ENCODE data around the gene WDR72. TPM values are rescaled to one million over a fixed set of nuclear protein-coding genes. Genes with fewer than 3 reads are reported as not detected.
"Not testable (repeated sequence)": the region's sequence is repeated elsewhere in the genome, so short reads cannot be mapped to it uniquely, and the experiment has no call there.

Gene WDR72
- polyA plus RNA-seq (2013, experiment 1 of 2), result 0.41 TPM
- polyA plus RNA-seq (2013, experiment 2 of 2), result 0.35 TPM

GRCh38 chr15:53759411-53759931 is at the start of gene WDR72:
Gene WDR72 (minus strand): TSS chr15:53759663. CDS start chr15:53733149, 26,514 bp downstream.
- Histone ChIP-seq H3K9me3 (ENCODE audit: control insufficient read depth, low read length) (no peaks in the 10 kb centered on the region), H3K27ac (ENCODE audit: low read depth, low read length, severe bottlenecking) (no peak within 1 kb of the TSS), H3K36me3 (ENCODE audit: control insufficient read depth, insufficient read depth, low read length) (no peaks in the 10 kb centered on the region), H3K4me1 (ENCODE audit: control insufficient read depth, insufficient read depth, low read length, poor library complexity, severe bottlenecking) (no peaks in the 10 kb centered on the region), H3K4me3 (ENCODE audit: extremely low read depth, insufficient read depth, low read length, poor library complexity, severe bottlenecking) (peak within 1 kb of the TSS; percentile 31)
- WGBS, 2 experiments (ENCODE audit: insufficient coverage in 2 of 2), result 0 to 3% methylated on average over 16 to 17 of the region's 45 CpGs

- Histone ChIP-seq H3K4me3 (ENCODE audit: extremely low read depth, insufficient read depth, low read length, poor library complexity, severe bottlenecking) (no peak overlapping the region), H3K27ac (ENCODE audit: low read depth, low read length, severe bottlenecking) (no peak overlapping the region), H3K4me1 (ENCODE audit: control insufficient read depth, insufficient read depth, low read length, poor library complexity, severe bottlenecking) (no peaks in the 10 kb centered on the region), H3K36me3 (ENCODE audit: control insufficient read depth, insufficient read depth, low read length) (no peaks in the 10 kb centered on the region), H3K9me3 (ENCODE audit: control insufficient read depth, low read length) (no peaks in the 10 kb centered on the region)
- 62 to 66% methylated on average over 3 to 4 of the region's 5 CpGs for WGBS, 2 experiments (ENCODE audit: insufficient coverage in 2 of 2)
Measured at GRCh38 chr15:53808058-53808706, 48.7 kb upstream of the WDR72 start.

GRCh38 chr15:53807501-53807900 is 48.0 kb upstream of the WDR72 start:
- WGBS, 2 experiments (ENCODE audit: insufficient coverage in 2 of 2), result 86 to 100% methylated on average over 1 of the region's 1 CpG

GRCh38 chr15:53802672-53803071 is 43.2 kb upstream of the WDR72 start:
- no peaks in the 10 kb centered on the region for H3K9me3 ChIP-seq (ENCODE audit: control insufficient read depth, low read length)
- H3K4me1 ChIP-seq (ENCODE audit: control insufficient read depth, insufficient read depth, low read length, poor library complexity, severe bottlenecking), result no peaks in the 10 kb centered on the region
- H3K27ac ChIP-seq (ENCODE audit: low read depth, low read length, severe bottlenecking), result no peak overlapping the region
- no CpG with 5 or more reads among the region's 2 CpGs for WGBS, 2 experiments (ENCODE audit: insufficient coverage in 2 of 2)
- no peaks in the 10 kb centered on the region for H3K36me3 ChIP-seq (ENCODE audit: control insufficient read depth, insufficient read depth, low read length)
- H3K4me3 ChIP-seq (ENCODE audit: extremely low read depth, insufficient read depth, low read length, poor library complexity, severe bottlenecking), result no peak overlapping the region

More at GRCh38 chr15:53807501-53807900, 48.0 kb upstream of the WDR72 start:
- no peak overlapping the region for H3K27ac ChIP-seq (ENCODE audit: low read depth, low read length, severe bottlenecking)
- no peaks in the 10 kb centered on the region for H3K36me3 ChIP-seq (ENCODE audit: control insufficient read depth, insufficient read depth, low read length)
- H3K9me3 ChIP-seq (ENCODE audit: control insufficient read depth, low read length), result no peaks in the 10 kb centered on the region
- no peak overlapping the region for H3K4me3 ChIP-seq (ENCODE audit: extremely low read depth, insufficient read depth, low read length, poor library complexity, severe bottlenecking)
- H3K4me1 ChIP-seq (ENCODE audit: control insufficient read depth, insufficient read depth, low read length, poor library complexity, severe bottlenecking), result no peaks in the 10 kb centered on the region

- H3K4me1 ChIP-seq (ENCODE audit: control insufficient read depth, insufficient read depth, low read length, poor library complexity, severe bottlenecking), result no peaks in the 10 kb centered on the region
- no peak overlapping the region for H3K27ac ChIP-seq (ENCODE audit: low read depth, low read length, severe bottlenecking)
- no peak overlapping the region for H3K4me3 ChIP-seq (ENCODE audit: extremely low read depth, insufficient read depth, low read length, poor library complexity, severe bottlenecking)
- no peaks in the 10 kb centered on the region for H3K9me3 ChIP-seq (ENCODE audit: control insufficient read depth, low read length)
- 71 to 100% methylated on average over 1 to 5 of the region's 9 CpGs for WGBS, 2 experiments (ENCODE audit: insufficient coverage in 2 of 2)
- H3K36me3 ChIP-seq (ENCODE audit: control insufficient read depth, insufficient read depth, low read length), result no peaks in the 10 kb centered on the region
Measured at GRCh38 chr15:53791581-53791980, 32.1 kb upstream of the WDR72 start.

GRCh38 chr15:53789654-53790375 is 30.4 kb upstream of the WDR72 start:
- 100% methylated on average over 1 of the region's 2 CpGs for WGBS, 2 experiments (ENCODE audit: insufficient coverage in 2 of 2)

GRCh38 chr15:53786401-53786800 is 26.9 kb upstream of the WDR72 start:
- Histone ChIP-seq H3K4me3 (ENCODE audit: extremely low read depth, insufficient read depth, low read length, poor library complexity, severe bottlenecking) (no peak overlapping the region), H3K9me3 (ENCODE audit: control insufficient read depth, low read length) (peaks cover 6% of the 10 kb centered on the region), H3K36me3 (ENCODE audit: control insufficient read depth, insufficient read depth, low read length) (no peaks in the 10 kb centered on the region), H3K27ac (ENCODE audit: low read depth, low read length, severe bottlenecking) (no peak overlapping the region), H3K4me1 (ENCODE audit: control insufficient read depth, insufficient read depth, low read length, poor library complexity, severe bottlenecking) (no peaks in the 10 kb centered on the region)
- 81 to 92% methylated on average over 1 to 2 of the region's 2 CpGs for WGBS, 2 experiments (ENCODE audit: insufficient coverage in 2 of 2)

More at GRCh38 chr15:53789654-53790375, 30.4 kb upstream of the WDR72 start:
- Histone ChIP-seq H3K27ac (ENCODE audit: low read depth, low read length, severe bottlenecking) (no peak overlapping the region), H3K36me3 (ENCODE audit: control insufficient read depth, insufficient read depth, low read length) (no peaks in the 10 kb centered on the region), H3K4me1 (ENCODE audit: control insufficient read depth, insufficient read depth, low read length, poor library complexity, severe bottlenecking) (no peaks in the 10 kb centered on the region), H3K9me3 (ENCODE audit: control insufficient read depth, low read length) (no peaks in the 10 kb centered on the region), H3K4me3 (ENCODE audit: extremely low read depth, insufficient read depth, low read length, poor library complexity, severe bottlenecking) (no peak overlapping the region)

- not testable (repeated sequence) for H3K9me3 ChIP-seq (ENCODE audit: control insufficient read depth, low read length); H3K36me3 ChIP-seq (ENCODE audit: control insufficient read depth, insufficient read depth, low read length); H3K4me3 ChIP-seq (ENCODE audit: extremely low read depth, insufficient read depth, low read length, poor library complexity, severe bottlenecking); H3K27ac ChIP-seq (ENCODE audit: low read depth, low read length, severe bottlenecking); H3K4me1 ChIP-seq (ENCODE audit: control insufficient read depth, insufficient read depth, low read length, poor library complexity, severe bottlenecking)
- 73 to 79% methylated on average over 1 to 2 of the region's 2 CpGs for WGBS, 2 experiments (ENCODE audit: insufficient coverage in 2 of 2)
Measured at GRCh38 chr15:53785241-53785640, 25.8 kb upstream of the WDR72 start.

GRCh38 chr15:53762916-53763315 is 3.5 kb upstream of the WDR72 start:
- no peaks in the 10 kb centered on the region for H3K36me3 ChIP-seq (ENCODE audit: control insufficient read depth, insufficient read depth, low read length)
- no peaks in the 10 kb centered on the region for H3K9me3 ChIP-seq (ENCODE audit: control insufficient read depth, low read length)
- 79 to 91% methylated on average over 2 of the region's 2 CpGs for WGBS, 2 experiments (ENCODE audit: insufficient coverage in 2 of 2)
- H3K27ac ChIP-seq (ENCODE audit: low read depth, low read length, severe bottlenecking), result no peak overlapping the region
- no peaks in the 10 kb centered on the region for H3K4me1 ChIP-seq (ENCODE audit: control insufficient read depth, insufficient read depth, low read length, poor library complexity, severe bottlenecking)
- no peak overlapping the region for H3K4me3 ChIP-seq (ENCODE audit: extremely low read depth, insufficient read depth, low read length, poor library complexity, severe bottlenecking)

GRCh38 chr15:53758412-53758811 is 1.1 kb downstream of the WDR72 start:
- Histone ChIP-seq H3K4me3 (ENCODE audit: extremely low read depth, insufficient read depth, low read length, poor library complexity, severe bottlenecking) (no peak overlapping the region), H3K9me3 (ENCODE audit: control insufficient read depth, low read length) (no peaks in the 10 kb centered on the region), H3K36me3 (ENCODE audit: control insufficient read depth, insufficient read depth, low read length) (no peaks in the 10 kb centered on the region), H3K27ac (ENCODE audit: low read depth, low read length, severe bottlenecking) (no peak overlapping the region), H3K4me1 (ENCODE audit: control insufficient read depth, insufficient read depth, low read length, poor library complexity, severe bottlenecking) (no peaks in the 10 kb centered on the region)
- WGBS, 2 experiments (ENCODE audit: insufficient coverage in 2 of 2), result 100% methylated on average over 1 of the region's 7 CpGs; no CpG with 5 or more reads in 1 of the 2 experiments

GRCh38 chr15:53757906-53758305 is 1.6 kb downstream of the WDR72 start:
- no peak overlapping the region for H3K27ac ChIP-seq (ENCODE audit: low read depth, low read length, severe bottlenecking)
- H3K4me3 ChIP-seq (ENCODE audit: extremely low read depth, insufficient read depth, low read length, poor library complexity, severe bottlenecking), result no peak overlapping the region
- H3K4me1 ChIP-seq (ENCODE audit: control insufficient read depth, insufficient read depth, low read length, poor library complexity, severe bottlenecking), result no peaks in the 10 kb centered on the region
- 100% methylated on average over 1 to 2 of the region's 6 CpGs for WGBS, 2 experiments (ENCODE audit: insufficient coverage in 2 of 2)
- no peaks in the 10 kb centered on the region for H3K36me3 ChIP-seq (ENCODE audit: control insufficient read depth, insufficient read depth, low read length)
- no peaks in the 10 kb centered on the region for H3K9me3 ChIP-seq (ENCODE audit: control insufficient read depth, low read length)

Measured in mesodermal cell (in vitro differentiated cells).